HUES48 (cell line): Measurements from ENCODE around the gene IQSEC3.
"Not testable (repeated sequence)": the region's sequence is repeated elsewhere in the genome, so short reads cannot be mapped to it uniquely, and the experiment has no call there.

Source experiments
- H3K27ac ChIP-seq: one replicate; pipeline ENCODE4 v1.7.0; 2013; ENCODE audit warnings: low read depth, low read length, inconsistent platforms
- H3K27me3 ChIP-seq: 2 replicates; pipeline ENCODE4 v1.6.1; 2013; ENCODE audit warnings: mild to moderate bottlenecking, low read length; ENCODE audit not compliant: control insufficient read depth, insufficient read depth
- H3K36me3 ChIP-seq: 2 replicates; pipeline ENCODE4 v1.6.1; 2013; ENCODE audit warnings: low read length; ENCODE audit not compliant: control insufficient read depth, insufficient read depth
- H3K4me1 ChIP-seq: 2 replicates; pipeline ENCODE4 v1.6.1; 2013; ENCODE audit warnings: mild to moderate bottlenecking, low read length; ENCODE audit not compliant: control insufficient read depth, insufficient read depth
- H3K4me3 ChIP-seq: 2 replicates; pipeline ENCODE4 v1.5.1; 2013; ENCODE audit warnings: mild to moderate bottlenecking, low read depth, low read length
- H3K9ac ChIP-seq: 2 replicates; pipeline ENCODE4 v1.6.1; 2013; ENCODE audit warnings: mild to moderate bottlenecking, low read depth, low read length, moderate library complexity
- H3K9me3 ChIP-seq: 2 replicates; pipeline ENCODE4 v1.6.1; 2013; ENCODE audit warnings: low read length; ENCODE audit not compliant: control insufficient read depth, insufficient read depth

IQSEC3 gene

GRCh38 chr12:212715-213526 is 146.4 kb downstream of the IQSEC3 start:
- no peaks in the 10 kb centered on the region for H3K9me3 ChIP-seq
- no peak overlapping the region for H3K4me3 ChIP-seq
- peaks cover 16% of the 10 kb centered on the region for H3K4me1 ChIP-seq
- H3K36me3 ChIP-seq = no peaks in the 10 kb centered on the region
- H3K9ac ChIP-seq = no peak overlapping the region
- no peak overlapping the region for H3K27ac ChIP-seq
- peaks cover 57% of the 10 kb centered on the region for H3K27me3 ChIP-seq

GRCh38 chr12:213527-213932 is 147.0 kb downstream of the IQSEC3 start:
- Histone ChIP-seq H3K4me3 (no peak overlapping the region), H3K27me3 (peaks cover 57% of the 10 kb centered on the region)

GRCh38 chr12:214003-214741 is 147.6 kb downstream of the IQSEC3 start, which contains the start of gene SLC6A12:
SLC6A12 (minus strand) TSS chr12:214157; CDS start chr12:209986, 4,171 bp downstream.
- Histone ChIP-seq H3K27ac (no peak within 1 kb of the TSS), H3K4me3 (no peak within 1 kb of the TSS), H3K9ac (no peak within 1 kb of the TSS), H3K27me3 (peaks cover 55% of the 10 kb centered on the region), H3K9me3 (no peaks in the 10 kb centered on the region), H3K4me1 (peaks cover 16% of the 10 kb centered on the region), H3K36me3 (no peaks in the 10 kb centered on the region)

More at GRCh38 chr12:213527-213932, 147.0 kb downstream of the IQSEC3 start:
- H3K4me1 ChIP-seq = peaks cover 16% of the 10 kb centered on the region
- no peak overlapping the region for H3K27ac ChIP-seq
- no peak overlapping the region for H3K9ac ChIP-seq
- no peaks in the 10 kb centered on the region for H3K9me3 ChIP-seq
- H3K36me3 ChIP-seq = no peaks in the 10 kb centered on the region

GRCh38 chr12:215116-215515 is 148.5 kb downstream of the IQSEC3 start:
- no peaks in the 10 kb centered on the region for H3K9me3 ChIP-seq
- peaks cover 46% of the 10 kb centered on the region for H3K27me3 ChIP-seq
- no peak overlapping the region for H3K4me3 ChIP-seq
- peaks cover 16% of the 10 kb centered on the region for H3K4me1 ChIP-seq
- no peak overlapping the region for H3K27ac ChIP-seq
- H3K9ac ChIP-seq = no peak overlapping the region
- no peaks in the 10 kb centered on the region for H3K36me3 ChIP-seq

- H3K36me3 ChIP-seq, H3K9me3 ChIP-seq, H3K27ac ChIP-seq, H3K4me3 ChIP-seq, H3K9ac ChIP-seq: not testable (repeated sequence)
- H3K4me1 ChIP-seq = peaks cover 16% of the 10 kb centered on the region
- H3K27me3 ChIP-seq = peaks cover 26% of the 10 kb centered on the region
Measured at GRCh38 chr12:217029-217428, 150.5 kb downstream of the IQSEC3 start.

GRCh38 chr12:218221-218620 is 151.7 kb downstream of the IQSEC3 start:
- H3K27me3 ChIP-seq = peaks cover 15% of the 10 kb centered on the region
- no peaks in the 10 kb centered on the region for H3K36me3 ChIP-seq
- peaks cover 8% of the 10 kb centered on the region for H3K4me1 ChIP-seq
- H3K9ac ChIP-seq = no peak overlapping the region
- H3K27ac ChIP-seq = no peak overlapping the region
- H3K4me3 ChIP-seq = no peak overlapping the region
- no peaks in the 10 kb centered on the region for H3K9me3 ChIP-seq

GRCh38 chr12:218728-219590 is 152.4 kb downstream of the IQSEC3 start:
- no peak overlapping the region for H3K9ac ChIP-seq
- no peaks in the 10 kb centered on the region for H3K9me3 ChIP-seq
- peaks cover 3% of the 10 kb centered on the region for H3K4me1 ChIP-seq

GRCh38 chr12:219891-220352 is 153.4 kb downstream of the IQSEC3 start:
- H3K36me3 ChIP-seq = no peaks in the 10 kb centered on the region
- H3K4me1 ChIP-seq = no peaks in the 10 kb centered on the region
- H3K27ac ChIP-seq = no peak overlapping the region
- peak overlapping the region; percentile 35; the same call in 1 of the 2 replicates for H3K4me3 ChIP-seq
- peaks cover 2% of the 10 kb centered on the region; the same call in 1 of the 2 replicates for H3K27me3 ChIP-seq
- H3K9ac ChIP-seq = no peak overlapping the region
- H3K9me3 ChIP-seq = no peaks in the 10 kb centered on the region

More at GRCh38 chr12:218728-219590, 152.4 kb downstream of the IQSEC3 start:
- H3K36me3 ChIP-seq = no peaks in the 10 kb centered on the region
- H3K27me3 ChIP-seq = peaks cover 7% of the 10 kb centered on the region; the same call in 1 of the 2 replicates
- no peak overlapping the region for H3K4me3 ChIP-seq
- H3K27ac ChIP-seq = no peak overlapping the region

- no peak overlapping the region for H3K9ac ChIP-seq
- no peak overlapping the region for H3K4me3 ChIP-seq
- H3K9me3 ChIP-seq = no peaks in the 10 kb centered on the region
- no peak overlapping the region for H3K27ac ChIP-seq
- no peaks in the 10 kb centered on the region for H3K36me3 ChIP-seq
- H3K4me1 ChIP-seq = no peaks in the 10 kb centered on the region
- H3K27me3 ChIP-seq = peaks cover under 1% of the 10 kb centered on the region; the same call in 1 of the 2 replicates
Measured at GRCh38 chr12:220491-220890, 153.9 kb downstream of the IQSEC3 start.

- no peaks in the 10 kb centered on the region for H3K27me3 ChIP-seq
- no peaks in the 10 kb centered on the region for H3K36me3 ChIP-seq
- H3K4me1 ChIP-seq = no peaks in the 10 kb centered on the region
- H3K4me3 ChIP-seq = no peak overlapping the region
- no peak overlapping the region for H3K27ac ChIP-seq
- no peak overlapping the region for H3K9ac ChIP-seq
- no peaks in the 10 kb centered on the region for H3K9me3 ChIP-seq
Measured at GRCh38 chr12:220946-221550, 154.5 kb downstream of the IQSEC3 start.
